ENCODE results near the gene FOXK1. TPM values are rescaled to one million over a fixed set of nuclear protein-coding genes. Genes with fewer than 3 reads are reported as not detected.

FOXK1 gene
- total RNA-seq, 5 donors from 2014 or later (not counting 1 experiment from before 2014, with no cell fraction given): 63.9 to 79.7 (median 74.2) TPM

- Histone ChIP-seq H3K36me3 (ENCODE audit: control insufficient read depth in 2 of 2, extremely low read depth in 1 of 2, insufficient read depth in 1 of 2, low read length in 1 of 2) (peaks cover 4 to 5% of the 10 kb centered on the region in 2 donors), H3K4me1 (ENCODE audit: control insufficient read depth in 1 of 2, extremely low read depth in 1 of 2, insufficient read depth in 2 of 2, low read length in 2 of 2) (peaks cover 3 to 40% of the 10 kb centered on the region in 2 experiments), H3K27ac (ENCODE audit: low read length) (no peak overlapping the region), H3K9me3 (no peaks in the 10 kb centered on the region), H3K4me3 (ENCODE audit: control insufficient read depth in 1 of 2, extremely low read depth in 1 of 2, low read length in 1 of 2) (no peak overlapping the region), H3K27me3 (replicated peaks in 1 of 2; ENCODE audit: control insufficient read depth in 2 of 2, extremely low read depth in 1 of 2, insufficient read depth in 2 of 2, low read length in 1 of 2) (no peaks in the 10 kb centered on the region)
- ChIA-PET POLR2A (no interaction called here), CTCF (no interaction called here)
- Mint-ChIP-seq H3K27me3 (no peaks in the 10 kb centered on the region), H3K4me1 (peaks cover 60 to 77% (median 71%) of the 10 kb centered on the region in 3 donors), H3K9me3 (no peaks in the 10 kb centered on the region), H3K4me3 (no peak overlapping the region), H3K36me3 (peaks cover 19% of the 10 kb centered on the region), H3K27ac (no peak overlapping the region)
- 100% methylated on average over 6 of the region's 12 CpGs for WGBS (ENCODE audit: insufficient coverage)
- DNase-seq: no peak
- ATAC-seq (replicated peaks in 1 of 4): no peak
Observed at GRCh38 chr7:4707980-4708411, 25.9 kb downstream of the FOXK1 start.

- ChIA-PET POLR2A (no interaction called here), CTCF (no interaction called here)
- H3K27me3 ChIP-seq (replicated peaks in 1 of 2; ENCODE audit: control insufficient read depth in 2 of 2, extremely low read depth in 1 of 2, insufficient read depth in 2 of 2, low read length in 1 of 2): no peaks in the 10 kb centered on the region
- Mint-ChIP-seq H3K4me3 (no peak overlapping the region), H3K9me3 (no peaks in the 10 kb centered on the region), H3K4me1 (peaks cover 55 to 77% (median 68%) of the 10 kb centered on the region in 3 donors), H3K36me3 (peaks cover 19% of the 10 kb centered on the region), H3K27ac (no peak overlapping the region), H3K27me3 (no peaks in the 10 kb centered on the region)
- no peak overlapping the region for H3K4me3 ChIP-seq (ENCODE audit: control insufficient read depth in 1 of 2, extremely low read depth in 1 of 2, low read length in 1 of 2)
- no peaks in the 10 kb centered on the region for H3K9me3 ChIP-seq
- H3K4me1 ChIP-seq (ENCODE audit: control insufficient read depth in 1 of 2, extremely low read depth in 1 of 2, insufficient read depth in 2 of 2, low read length in 2 of 2): peaks cover 3 to 45% of the 10 kb centered on the region in 2 experiments
- H3K27ac ChIP-seq (ENCODE audit: low read length): no peak overlapping the region
- over 99% methylated on average over 13 of the region's 22 CpGs for WGBS (ENCODE audit: insufficient coverage)
- no peak for ATAC-seq (replicated peaks in 1 of 4)
- peaks cover 4 to 5% of the 10 kb centered on the region in 2 donors for H3K36me3 ChIP-seq (ENCODE audit: control insufficient read depth in 2 of 2, extremely low read depth in 1 of 2, insufficient read depth in 1 of 2, low read length in 1 of 2)
- DNase-seq: no peak
Observed at GRCh38 chr7:4709187-4709586, 27.1 kb downstream of the FOXK1 start.

GRCh38 chr7:4711093-4711492 is 29.0 kb downstream of the FOXK1 start:
- Histone ChIP-seq H3K27ac (ENCODE audit: low read length) (no peak overlapping the region), H3K9me3 (no peaks in the 10 kb centered on the region), H3K4me1 (ENCODE audit: control insufficient read depth in 1 of 2, extremely low read depth in 1 of 2, insufficient read depth in 2 of 2, low read length in 2 of 2) (peaks cover 3 to 56% of the 10 kb centered on the region in 2 experiments), H3K36me3 (ENCODE audit: control insufficient read depth in 2 of 2, extremely low read depth in 1 of 2, insufficient read depth in 1 of 2, low read length in 1 of 2) (peaks cover 4 to 9% of the 10 kb centered on the region in 2 donors), H3K27me3 (replicated peaks in 1 of 2; ENCODE audit: control insufficient read depth in 2 of 2, extremely low read depth in 1 of 2, insufficient read depth in 2 of 2, low read length in 1 of 2) (no peaks in the 10 kb centered on the region), H3K4me3 (ENCODE audit: control insufficient read depth in 1 of 2, extremely low read depth in 1 of 2, low read length in 1 of 2) (no peak overlapping the region)
- Mint-ChIP-seq H3K36me3 (peaks cover 29% of the 10 kb centered on the region), H3K9me3 (no peaks in the 10 kb centered on the region), H3K27ac (no peak overlapping the region), H3K4me3 (no peak overlapping the region), H3K4me1 (peaks cover 61 to 84% (median 77%) of the 10 kb centered on the region in 3 donors), H3K27me3 (no peaks in the 10 kb centered on the region)
- no peak for ATAC-seq (replicated peaks in 1 of 4)
- CTCF ChIA-PET: interaction anchor here in 1 of 2 donors (0.6 kb wide), 1 partner anchor 58 kb away, joined by 7 read pairs; no protein-coding TSS in a partner anchor
- no peak for DNase-seq
- POLR2A ChIA-PET: no interaction called here
- 91% methylated on average over 10 of the region's 10 CpGs for WGBS (ENCODE audit: insufficient coverage)

GRCh38 chr7:4711634-4712033 is 29.5 kb downstream of the FOXK1 start:
- DNase-seq (no peak), ATAC-seq (replicated peaks in 1 of 4) (no peak)
- Histone ChIP-seq H3K36me3 (ENCODE audit: control insufficient read depth in 2 of 2, extremely low read depth in 1 of 2, insufficient read depth in 1 of 2, low read length in 1 of 2) (peaks cover 4 to 9% of the 10 kb centered on the region in 2 donors), H3K27ac (ENCODE audit: low read length) (no peak overlapping the region), H3K27me3 (replicated peaks in 1 of 2; ENCODE audit: control insufficient read depth in 2 of 2, extremely low read depth in 1 of 2, insufficient read depth in 2 of 2, low read length in 1 of 2) (no peaks in the 10 kb centered on the region), H3K9me3 (no peaks in the 10 kb centered on the region), H3K4me3 (ENCODE audit: control insufficient read depth in 1 of 2, extremely low read depth in 1 of 2, low read length in 1 of 2) (no peak overlapping the region), H3K4me1 (ENCODE audit: control insufficient read depth in 1 of 2, extremely low read depth in 1 of 2, insufficient read depth in 2 of 2, low read length in 2 of 2) (peaks cover under 1 to 61% of the 10 kb centered on the region in 2 experiments)
- 98% methylated on average over 12 of the region's 18 CpGs for WGBS (ENCODE audit: insufficient coverage)
- H3K36me3 Mint-ChIP-seq: peaks cover 29% of the 10 kb centered on the region
- ChIA-PET CTCF (no interaction called here), POLR2A (no interaction called here)
- no peaks in the 10 kb centered on the region for H3K27me3 Mint-ChIP-seq
- H3K27ac Mint-ChIP-seq: peak overlapping the region in 1 of 2 donors; percentile 11
- peaks cover 66 to 81% (median 80%) of the 10 kb centered on the region in 3 donors for H3K4me1 Mint-ChIP-seq
- H3K4me3 Mint-ChIP-seq: no peak overlapping the region
- H3K9me3 Mint-ChIP-seq: no peaks in the 10 kb centered on the region

GRCh38 chr7:4712281-4713182 is 30.4 kb downstream of the FOXK1 start:
- H3K27ac ChIP-seq (ENCODE audit: low read length): no peak overlapping the region
- H3K36me3 ChIP-seq (ENCODE audit: control insufficient read depth in 2 of 2, extremely low read depth in 1 of 2, insufficient read depth in 1 of 2, low read length in 1 of 2): peaks cover 4 to 9% of the 10 kb centered on the region in 2 donors
- ATAC-seq (replicated peaks in 1 of 4): no peak
- CTCF ChIA-PET: interaction anchor here in 1 of 2 donors (0.6 to 0.9 kb wide), 2 partner anchors 18 to 471 kb away, joined by 3 read pairs; no protein-coding TSS in a partner anchor
- Mint-ChIP-seq H3K9me3 (no peaks in the 10 kb centered on the region), H3K4me1 (peaks cover 66 to 81% (median 76%) of the 10 kb centered on the region in 3 donors), H3K36me3 (peaks cover 29% of the 10 kb centered on the region), H3K27ac (no peak overlapping the region), H3K27me3 (no peaks in the 10 kb centered on the region), H3K4me3 (no peak overlapping the region)
- 84% methylated on average over 9 of the region's 24 CpGs for WGBS (ENCODE audit: insufficient coverage)
- DNase-seq: no peak
- no peaks in the 10 kb centered on the region for H3K9me3 ChIP-seq
- POLR2A ChIA-PET: no interaction called here
- H3K4me3 ChIP-seq (ENCODE audit: control insufficient read depth in 1 of 2, extremely low read depth in 1 of 2, low read length in 1 of 2): no peak overlapping the region
- no peaks in the 10 kb centered on the region for H3K27me3 ChIP-seq (replicated peaks in 1 of 2; ENCODE audit: control insufficient read depth in 2 of 2, extremely low read depth in 1 of 2, insufficient read depth in 2 of 2, low read length in 1 of 2)
- H3K4me1 ChIP-seq (ENCODE audit: control insufficient read depth in 1 of 2, extremely low read depth in 1 of 2, insufficient read depth in 2 of 2, low read length in 2 of 2): peaks cover 0 to 65% of the 10 kb centered on the region in 2 experiments

- 88% methylated on average over 14 of the region's 27 CpGs for WGBS (ENCODE audit: insufficient coverage)
- Histone ChIP-seq H3K27me3 (replicated peaks in 1 of 2; ENCODE audit: control insufficient read depth in 2 of 2, extremely low read depth in 1 of 2, insufficient read depth in 2 of 2, low read length in 1 of 2) (no peaks in the 10 kb centered on the region), H3K36me3 (ENCODE audit: control insufficient read depth in 2 of 2, extremely low read depth in 1 of 2, insufficient read depth in 1 of 2, low read length in 1 of 2) (peaks cover 10 to 12% of the 10 kb centered on the region in 2 donors), H3K4me1 (ENCODE audit: control insufficient read depth in 1 of 2, extremely low read depth in 1 of 2, insufficient read depth in 2 of 2, low read length in 2 of 2) (peaks cover 0 to 65% of the 10 kb centered on the region in 2 experiments), H3K4me3 (ENCODE audit: control insufficient read depth in 1 of 2, extremely low read depth in 1 of 2, low read length in 1 of 2) (no peak overlapping the region), H3K27ac (ENCODE audit: low read length) (no peak overlapping the region), H3K9me3 (no peaks in the 10 kb centered on the region)
- Mint-ChIP-seq H3K4me1 (peaks cover 69 to 85% (median 78%) of the 10 kb centered on the region in 3 donors), H3K27me3 (no peaks in the 10 kb centered on the region), H3K27ac (no peak overlapping the region), H3K36me3 (peaks cover 31% of the 10 kb centered on the region), H3K9me3 (no peaks in the 10 kb centered on the region), H3K4me3 (no peak overlapping the region)
- no peak for DNase-seq
- no peak for ATAC-seq (replicated peaks in 1 of 4)
- ChIA-PET POLR2A (no interaction called here), CTCF (interaction anchor here in 1 of 2 donors (0.5 to 0.9 kb wide), 3 partner anchors 8 to 470 kb away, joined by 3 to 5 read pairs (median 3); no protein-coding TSS in a partner anchor)
Observed at GRCh38 chr7:4713183-4713784, 31.2 kb downstream of the FOXK1 start.

Data from T-cell (primary cell).